Measurements from ENCODE around the gene CTTN. TPM values are rescaled to one million over a fixed set of nuclear protein-coding genes. Genes with fewer than 3 reads are reported as not detected.

CTTN gene
- polyA plus RNA-seq, 1 donor: 110 TPM

DNA sequence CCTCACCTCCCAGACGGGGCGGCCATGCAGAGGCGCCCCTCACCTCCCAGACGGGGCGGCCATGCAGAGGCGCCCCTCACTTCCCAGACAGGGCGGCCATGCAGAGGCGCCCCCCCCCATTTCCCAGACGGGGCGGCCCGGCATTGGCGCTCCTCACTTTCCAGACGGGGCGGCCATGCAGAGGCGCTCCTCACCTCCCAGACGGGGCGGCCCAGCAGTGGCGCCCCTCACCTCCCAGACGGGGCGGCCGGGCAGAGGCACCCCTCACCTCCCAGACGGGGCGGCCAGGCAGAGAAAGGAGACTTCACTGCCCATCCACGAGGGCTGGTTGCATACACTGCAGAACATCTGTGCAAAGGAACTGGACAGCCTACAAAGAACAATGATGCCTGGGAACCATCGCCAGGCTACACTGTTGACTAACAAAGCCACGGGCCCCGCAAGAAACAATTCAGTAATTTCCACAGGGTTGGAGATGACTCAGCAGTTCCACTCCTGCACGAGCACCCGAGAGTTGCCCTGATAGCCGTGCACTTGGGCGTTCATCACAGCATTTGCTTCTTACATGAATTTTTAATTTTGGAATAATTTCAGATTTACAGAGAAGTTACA lies 58.7 kb downstream of the CTTN start:
- DNase-seq: no peak

GRCh38 chr11:70458736-70459135 lies 60.4 kb downstream of the CTTN start:
- no peak for DNase-seq

DNA sequence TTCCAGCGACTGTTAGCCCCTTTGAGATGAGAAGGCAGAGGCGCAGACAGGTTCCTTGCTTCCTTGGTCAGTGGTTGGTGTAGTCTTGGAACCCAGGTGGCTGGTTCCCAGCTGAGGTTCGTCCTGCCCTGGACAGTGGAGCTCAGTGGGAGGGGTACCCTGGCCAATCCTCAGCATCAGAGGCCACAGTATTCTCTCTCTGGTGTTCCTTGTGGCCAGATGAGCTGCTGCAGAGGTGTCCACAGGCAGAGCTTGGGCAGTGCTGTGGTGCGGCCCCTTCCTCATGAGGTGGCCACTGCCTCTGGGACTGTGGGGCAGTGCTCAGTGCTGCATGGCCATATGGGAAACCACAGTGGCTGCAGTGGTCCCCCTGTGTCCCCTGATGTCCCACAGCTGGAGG lies 61.8 kb downstream of the CTTN start:
- no peak for DNase-seq

- DNase-seq: no peak
Measured at GRCh38 chr11:70460964-70461363, 62.6 kb downstream of the CTTN start.

DNA sequence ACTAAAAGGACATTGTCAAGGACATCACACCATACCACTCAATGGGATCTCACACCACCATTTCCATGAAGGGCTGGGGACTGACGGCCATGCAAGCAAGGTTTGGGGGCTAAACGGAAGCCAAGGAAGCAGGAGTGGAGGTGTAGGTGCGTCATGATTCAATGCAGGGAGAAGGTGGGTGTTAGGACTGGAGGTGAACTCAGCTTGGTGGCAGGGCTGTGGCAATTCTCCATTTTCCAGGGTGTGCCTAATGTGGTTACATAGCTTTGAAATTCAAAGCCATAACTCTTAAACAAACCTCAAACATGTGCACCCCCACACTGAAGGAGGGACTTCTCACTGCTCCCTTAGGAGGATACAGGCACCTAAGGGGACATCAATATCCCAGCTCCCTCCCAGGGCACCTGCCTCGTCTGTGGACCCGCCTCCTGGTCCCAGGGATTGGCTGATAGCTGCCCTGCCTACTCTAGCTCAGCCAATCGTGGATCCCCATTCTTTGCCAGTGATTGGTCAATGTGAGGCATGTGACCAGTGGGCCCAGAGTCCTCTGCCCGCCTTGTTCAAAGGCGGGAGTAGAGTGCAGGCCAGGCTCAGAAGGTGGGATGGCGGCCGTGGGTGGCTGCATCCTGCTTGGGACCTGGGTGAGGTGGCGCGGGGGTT lies 64.6 kb downstream of the CTTN start:
- DNase-seq: no peak

DNA sequence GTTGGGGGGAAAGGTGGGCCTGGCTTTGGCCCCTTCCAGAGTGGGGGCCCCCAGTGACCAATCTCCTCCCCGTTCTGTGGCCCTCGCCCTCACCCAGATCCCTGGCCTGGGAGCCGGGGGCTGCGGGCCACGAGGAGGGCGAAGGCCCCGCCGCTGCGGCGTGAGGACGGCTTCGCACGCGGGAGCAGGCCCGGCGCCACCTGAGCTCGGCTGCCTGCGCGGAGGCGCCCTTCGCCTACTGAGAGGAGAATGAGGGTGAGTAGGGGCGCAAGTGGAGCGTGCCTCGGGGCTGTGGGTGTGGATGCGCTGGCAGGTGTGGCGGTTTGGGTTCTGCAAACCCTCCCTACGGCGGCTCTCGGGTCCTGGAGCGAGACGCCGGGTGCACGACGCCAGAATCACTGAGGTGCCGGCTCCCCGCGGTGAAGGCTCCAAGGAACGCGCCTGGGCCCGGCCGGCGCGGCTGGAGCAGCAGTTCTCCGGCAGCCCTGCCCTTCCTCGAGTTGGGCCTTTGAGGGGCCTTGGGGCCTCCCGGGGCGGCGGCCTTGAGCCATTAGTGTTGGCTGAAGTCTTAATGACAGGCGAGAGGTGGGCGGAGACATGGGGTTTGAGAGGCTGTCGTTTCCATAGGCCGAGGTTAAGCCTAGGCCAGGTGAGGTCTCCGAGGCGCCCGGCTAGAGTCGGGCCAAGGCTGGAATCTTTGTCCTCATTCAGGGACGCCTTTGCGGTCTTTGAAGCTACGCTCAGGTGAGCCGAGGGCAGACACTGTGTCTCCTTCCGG lies 65.3 kb downstream of the CTTN start:
- no peak for DNase-seq

GRCh38 chr11:70464509-70465361 lies 66.4 kb downstream of the CTTN start:
- no peak for DNase-seq

- no peak for DNase-seq
Measured at GRCh38 chr11:70466154-70466553, 67.8 kb downstream of the CTTN start.

- DNase-seq: no peak
Measured at GRCh38 chr11:70466596-70466995, 68.3 kb downstream of the CTTN start.

- peak; percentile 24 for DNase-seq
Measured at GRCh38 chr11:70467201-70468085, 69.1 kb downstream of the CTTN start.

- no peak for DNase-seq
Measured at GRCh38 chr11:70468256-70469195, 70.2 kb downstream of the CTTN start.

DNA sequence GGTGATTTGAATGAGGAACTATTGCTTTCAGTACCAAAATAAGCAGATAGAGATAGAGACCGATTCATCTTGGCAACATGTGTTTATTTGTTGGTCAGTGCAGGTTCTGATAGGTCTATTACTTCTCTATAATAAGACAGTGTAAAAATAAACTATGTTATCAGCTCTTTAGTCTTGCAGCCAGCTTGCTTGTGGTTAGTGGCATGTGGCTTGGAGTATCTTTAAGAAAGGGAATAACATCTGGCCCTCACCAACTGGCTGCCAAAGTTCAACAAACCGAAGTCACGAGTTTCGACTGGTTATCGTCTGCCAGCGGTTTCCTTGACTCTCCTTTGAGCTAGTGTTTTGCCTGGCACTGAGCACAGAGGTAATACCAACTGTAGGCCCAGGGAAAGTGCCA lies 71.8 kb downstream of the CTTN start:
- DNase-seq: no peak

GRCh38 chr11:70471254-70471653 lies 72.9 kb downstream of the CTTN start:
- DNase-seq: no peak

DNA sequence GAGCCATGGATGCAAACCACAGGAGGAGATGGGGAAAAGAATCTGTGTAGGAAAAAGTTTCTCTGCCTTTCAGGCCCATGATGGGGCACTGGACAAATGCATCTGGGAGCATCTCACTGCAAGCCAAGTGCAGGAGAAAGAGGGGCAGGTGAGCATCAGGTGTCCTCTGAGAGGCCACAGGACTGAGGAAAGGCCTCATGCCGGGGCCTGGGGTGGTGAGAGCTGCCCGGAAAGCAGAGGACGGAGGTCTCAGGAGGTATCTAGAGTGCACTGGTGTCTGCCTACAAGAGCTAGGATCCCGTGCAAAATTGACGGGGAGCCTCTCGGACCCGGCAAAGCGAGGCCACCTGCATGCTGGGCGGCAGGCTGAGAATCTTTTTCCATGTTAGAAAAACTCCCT lies 73.9 kb downstream of the CTTN start:
- DNase-seq: no peak

DNA sequence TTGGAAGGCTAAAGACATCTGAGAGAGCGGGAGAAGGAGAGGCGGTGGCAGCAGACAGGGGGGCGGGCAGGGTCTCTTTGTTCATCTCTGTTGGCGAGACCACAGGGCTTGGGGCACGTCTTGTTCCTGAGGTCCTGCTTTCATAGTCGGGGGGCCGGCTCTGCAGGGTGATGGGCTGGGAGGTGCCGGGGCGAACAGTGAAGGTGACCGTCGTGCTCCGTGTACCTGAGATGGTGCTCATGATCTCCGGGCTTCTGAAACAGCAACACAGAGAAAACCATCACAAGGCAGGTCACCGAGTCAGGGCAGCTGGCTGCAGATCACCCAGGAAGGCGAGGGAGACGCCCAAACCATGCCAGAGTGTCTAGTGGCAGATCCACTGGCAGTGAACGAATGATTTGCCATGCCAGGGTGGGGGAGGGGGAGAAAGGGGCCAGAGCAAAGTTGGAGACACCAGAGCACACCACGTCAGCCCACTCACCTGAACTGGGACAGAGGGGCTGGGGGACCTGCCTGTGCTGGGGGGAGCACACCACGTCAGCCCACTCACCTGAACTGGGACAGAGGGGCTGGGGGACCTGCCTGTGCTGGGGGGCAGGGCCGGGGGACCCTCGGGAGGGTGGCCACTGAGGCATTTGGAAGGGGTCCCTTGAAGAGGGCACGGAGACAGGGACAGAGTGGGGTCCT lies 75.0 kb downstream of the CTTN start:
- DNase-seq: no peak

- no peak for DNase-seq
Measured at GRCh38 chr11:70473873-70474690, 75.8 kb downstream of the CTTN start.

DNA sequence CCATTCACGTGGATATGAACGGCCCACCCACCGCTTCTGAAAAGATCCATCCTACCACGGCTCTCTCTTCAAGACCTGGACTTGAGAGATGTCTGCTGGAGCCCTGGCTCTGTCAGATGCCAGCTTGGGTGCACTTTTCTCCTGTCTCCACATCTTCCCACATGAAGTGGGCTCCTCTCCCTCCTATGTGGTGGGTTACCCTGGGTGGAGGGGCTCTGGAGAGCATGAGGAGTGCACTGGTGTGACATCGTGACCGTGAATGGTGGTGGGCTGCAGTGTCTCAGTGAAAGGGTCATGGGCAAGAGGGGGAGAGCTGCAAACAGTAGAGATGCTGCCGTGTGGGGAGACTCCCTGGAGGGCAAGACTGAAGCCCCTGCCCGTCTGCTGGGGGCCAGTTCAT lies 76.4 kb downstream of the CTTN start:
- DNase-seq: no peak

DNA sequence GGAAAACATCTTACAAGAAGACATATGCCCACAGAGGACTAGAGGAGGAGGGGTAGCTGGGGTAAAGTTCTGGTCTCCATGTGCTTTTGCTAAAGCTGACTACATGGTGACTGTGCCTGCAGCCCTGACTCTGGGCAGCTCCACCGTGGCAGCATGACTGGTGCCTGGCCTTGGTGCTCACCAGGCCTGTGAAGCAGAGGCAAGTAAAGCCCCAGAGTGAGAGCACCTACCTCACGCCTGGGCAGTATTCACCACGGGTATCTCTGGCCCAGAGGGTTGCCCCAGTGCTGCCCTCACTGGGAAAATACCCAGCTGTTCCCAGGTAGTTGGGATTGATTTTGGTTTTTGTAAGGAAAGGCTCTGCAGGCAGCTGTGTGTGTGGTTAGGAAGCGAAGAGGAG lies 78.3 kb downstream of the CTTN start:
- DNase-seq: no peak

GRCh38 chr11:70477176-70477575 lies 78.8 kb downstream of the CTTN start:
- no peak for DNase-seq
